ACC112 (cell line): ENCODE results near the gene AHRR.
A peak's percentile ranks its signal among the peaks of the same experiment; 100 is the strongest.

Source experiments
- H2AFZ ChIP-seq: fragments of 200-600 bp; sonication (generic); one replicate; pipeline ENCODE4 v1.6.0; 2017; ENCODE audit warnings: antibody characterized with exemption, low read length; ENCODE audit not compliant: unreplicated experiment
- H3K27ac ChIP-seq: fragments of 200-600 bp; sonication (generic); 2 replicates; pipeline ENCODE4 v1.5.1; 2014; ENCODE audit warnings: low read depth, mild to moderate bottlenecking, antibody characterized with exemption, low read length, moderate library complexity
- H3K27me3 ChIP-seq: fragments of 200-600 bp; sonication (generic); 2 replicates; pipeline ENCODE4 v1.6.1; 2014; ENCODE audit warnings: mild to moderate bottlenecking, antibody characterized with exemption, low read length, moderate library complexity, mixed read lengths; ENCODE audit not compliant: insufficient read depth
- H3K36me3 ChIP-seq: fragments of 200-600 bp; sonication (generic); 2 replicates; pipeline ENCODE4 v1.6.1; 2016; ENCODE audit warnings: mild to moderate bottlenecking, antibody characterized with exemption, low read length, moderate library complexity, mixed read lengths; ENCODE audit not compliant: insufficient read depth
- H3K4me1 ChIP-seq: fragments of 200-600 bp; sonication (generic); one replicate; pipeline ENCODE4 v1.6.1; 2016; ENCODE audit warnings: low read length, mixed read lengths; ENCODE audit not compliant: insufficient read depth, unreplicated experiment, control insufficient read depth
- H3K4me3 ChIP-seq: fragments of 200-600 bp; sonication (generic); 2 replicates; pipeline ENCODE4 v1.5.1; 2014; ENCODE audit warnings: mild to moderate bottlenecking, low read depth, low read length
- H3K79me2 ChIP-seq: fragments of 200-600 bp; sonication (generic); one replicate; pipeline ENCODE4 v1.6.0; 2016; ENCODE audit warnings: low read length; ENCODE audit not compliant: control insufficient read depth, unreplicated experiment, insufficient read depth

The AHRR gene

DNA sequence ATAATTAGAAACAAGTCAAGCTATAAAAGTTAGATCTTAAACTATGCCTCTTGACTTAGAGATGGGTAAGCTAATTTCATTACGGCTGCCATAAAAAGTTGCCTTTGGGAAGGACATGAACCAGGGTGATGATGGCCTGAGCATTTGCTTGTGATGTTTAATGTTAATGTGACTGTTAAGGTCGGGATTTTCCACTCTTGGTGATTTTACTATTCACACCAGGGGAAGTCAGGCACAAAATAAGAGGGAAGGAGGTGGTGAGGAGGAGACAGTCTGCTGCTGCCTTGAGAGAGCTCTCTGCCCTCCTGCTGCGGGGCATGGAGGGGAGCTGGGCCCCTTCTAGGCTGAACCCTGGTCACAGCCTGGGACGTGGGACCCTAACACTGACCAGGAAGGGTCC is 34.4 kb downstream of the AHRR start:
- H3K79me2 ChIP-seq = no peaks in the 10 kb centered on the region
- no peak overlapping the region for H3K27ac ChIP-seq
- peaks cover 17% of the 10 kb centered on the region; the same call in 1 of the 2 replicates for H3K36me3 ChIP-seq
- no peak overlapping the region for H2AFZ ChIP-seq
- H3K4me3 ChIP-seq = no peak overlapping the region
- no peaks in the 10 kb centered on the region for H3K4me1 ChIP-seq
- no peaks in the 10 kb centered on the region for H3K27me3 ChIP-seq

DNA sequence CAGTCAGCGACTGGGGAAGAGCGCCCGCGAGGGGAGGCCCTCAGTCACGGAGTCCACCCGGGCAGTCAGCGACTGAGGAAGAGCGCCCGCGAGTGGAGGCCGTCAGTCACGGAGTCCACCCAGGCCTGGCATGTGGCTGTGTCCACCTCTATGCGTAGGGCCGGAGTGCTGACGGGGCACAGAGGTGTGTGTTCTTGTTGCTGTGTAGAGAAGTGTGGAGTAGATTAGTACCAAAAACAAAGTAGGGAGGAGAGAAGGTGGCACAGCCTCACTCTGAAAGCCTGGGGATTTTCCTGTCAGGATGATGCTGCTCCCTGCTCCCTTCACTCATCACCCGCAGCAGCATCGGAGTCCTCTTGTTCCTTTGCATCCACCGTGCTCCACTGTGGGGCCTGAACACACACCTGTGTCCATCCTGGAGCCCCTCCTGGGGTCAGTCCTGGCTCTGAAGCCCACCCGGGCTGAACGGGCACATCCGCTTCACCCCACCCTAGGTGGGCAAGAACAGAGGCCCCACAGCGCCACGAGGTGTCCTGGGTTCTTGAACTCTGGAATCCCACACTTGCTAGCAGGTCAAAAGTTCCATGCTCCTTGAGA is 37.9 kb downstream of the AHRR start:
- Histone ChIP-seq H3K27me3 (no peaks in the 10 kb centered on the region), H3K36me3 (peaks cover 42% of the 10 kb centered on the region), H3K4me1 (no peaks in the 10 kb centered on the region), H2AFZ (no peak overlapping the region), H3K79me2 (no peaks in the 10 kb centered on the region), H3K4me3 (no peak overlapping the region), H3K27ac (no peak overlapping the region)

DNA sequence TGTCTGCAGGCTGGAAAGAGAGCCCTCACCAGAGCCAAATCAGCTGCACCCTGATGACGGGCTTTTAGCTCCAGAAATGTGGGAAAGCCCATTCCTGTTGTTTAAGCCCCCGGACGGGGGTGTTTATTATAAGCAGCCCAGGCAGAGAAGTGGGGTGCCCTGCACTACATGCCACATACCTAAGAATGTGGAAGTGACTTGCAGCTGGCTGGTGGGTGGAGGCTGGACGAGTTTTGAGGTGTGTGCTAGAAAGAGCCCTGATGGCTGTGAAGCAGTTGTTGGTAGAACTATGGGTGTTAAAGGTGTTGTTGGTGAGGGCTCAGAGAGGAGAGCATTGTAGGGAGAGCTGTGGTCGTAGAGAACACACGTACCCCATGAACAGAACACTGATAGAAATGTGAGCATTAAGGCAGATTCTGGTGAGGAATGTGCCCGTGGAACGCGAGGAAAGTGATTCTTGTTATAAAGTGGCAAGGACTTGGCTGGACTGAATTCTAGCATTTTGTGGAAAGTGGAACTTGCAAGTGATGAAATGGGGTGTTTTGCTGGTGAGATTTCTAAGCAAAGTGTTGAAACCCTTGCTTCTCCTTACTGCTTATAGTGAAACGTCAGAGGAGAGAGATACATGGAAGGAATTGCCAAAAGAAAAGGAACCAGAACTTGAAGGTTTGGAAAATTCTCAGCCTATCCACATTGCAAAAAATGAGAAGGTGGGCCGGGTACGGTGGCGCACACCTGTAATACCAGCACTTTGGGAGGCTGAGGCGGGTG is 38.9 kb downstream of the AHRR start:
- Histone ChIP-seq H3K36me3 (peaks cover 49% of the 10 kb centered on the region), H3K4me1 (no peaks in the 10 kb centered on the region), H3K27me3 (no peaks in the 10 kb centered on the region), H3K79me2 (no peaks in the 10 kb centered on the region), H3K4me3 (no peak overlapping the region), H2AFZ (no peak overlapping the region), H3K27ac (no peak overlapping the region)

DNA sequence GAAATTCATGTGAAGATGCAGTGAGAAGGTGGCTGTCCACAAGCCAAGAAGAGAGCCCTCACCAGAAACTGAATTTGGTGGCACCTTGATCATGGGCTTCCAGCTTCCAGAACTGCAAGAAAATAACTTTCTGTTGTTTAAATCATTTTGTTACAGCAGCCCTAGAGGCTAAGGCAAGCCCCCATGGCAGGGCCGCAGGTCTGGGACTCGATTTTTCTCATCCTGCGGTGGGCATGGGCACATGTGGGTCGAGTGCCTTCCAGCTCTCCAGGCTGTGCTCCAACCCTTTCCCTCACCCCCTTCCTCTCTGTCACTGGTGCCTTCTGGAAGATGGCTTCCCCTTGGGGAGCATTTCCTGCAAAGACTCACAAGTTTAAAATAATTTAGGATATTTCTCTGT is 40.7 kb downstream of the AHRR start:
- Histone ChIP-seq H3K27ac (no peak overlapping the region), H3K4me3 (no peak overlapping the region), H3K36me3 (peaks cover 51% of the 10 kb centered on the region), H3K79me2 (no peaks in the 10 kb centered on the region), H3K27me3 (no peaks in the 10 kb centered on the region), H3K4me1 (no peaks in the 10 kb centered on the region), H2AFZ (no peak overlapping the region)

DNA sequence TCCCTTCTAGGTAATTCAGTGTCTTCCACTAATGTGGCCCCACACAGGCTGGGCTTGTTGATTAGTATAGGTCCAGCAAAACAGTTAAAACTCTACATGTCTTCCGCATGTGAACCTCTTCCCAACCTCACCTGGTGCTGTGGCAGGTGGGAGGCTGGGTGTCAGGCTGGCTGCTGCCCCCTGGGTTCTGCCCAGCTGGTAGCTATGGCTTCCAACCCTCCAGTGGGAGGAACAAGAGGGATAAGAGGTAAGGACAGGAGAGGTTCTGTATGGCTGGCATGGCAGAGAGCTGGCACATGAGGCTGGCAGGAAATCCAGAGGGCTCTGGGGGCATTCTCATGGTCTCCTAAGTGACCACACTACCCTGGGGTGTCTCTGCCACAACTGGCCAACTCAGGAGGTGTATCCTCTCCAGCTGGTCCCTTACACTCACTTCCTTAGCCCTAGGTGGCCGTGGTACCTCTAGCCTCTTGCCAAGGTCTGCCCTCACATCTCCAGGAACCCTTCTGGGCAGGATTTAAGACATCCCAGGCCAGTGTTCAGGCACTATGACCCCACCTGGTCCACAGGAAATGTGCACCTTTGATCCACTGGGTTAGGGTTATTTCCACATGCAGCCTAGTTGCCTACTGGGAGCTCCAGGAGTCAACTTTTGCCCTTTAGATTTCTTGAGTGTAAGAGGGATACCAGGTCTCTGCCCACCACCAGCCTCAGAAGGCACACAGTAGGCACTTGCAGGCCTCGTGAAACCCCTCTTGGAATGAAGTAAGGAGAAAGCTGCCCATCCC is 41.7 kb downstream of the AHRR start:
- no peaks in the 10 kb centered on the region for H3K27me3 ChIP-seq
- H3K4me3 ChIP-seq = no peak overlapping the region
- H3K27ac ChIP-seq = no peak overlapping the region
- H2AFZ ChIP-seq = no peak overlapping the region
- peaks cover 6% of the 10 kb centered on the region for H3K4me1 ChIP-seq
- no peaks in the 10 kb centered on the region for H3K79me2 ChIP-seq
- H3K36me3 ChIP-seq = peaks cover 51% of the 10 kb centered on the region

DNA sequence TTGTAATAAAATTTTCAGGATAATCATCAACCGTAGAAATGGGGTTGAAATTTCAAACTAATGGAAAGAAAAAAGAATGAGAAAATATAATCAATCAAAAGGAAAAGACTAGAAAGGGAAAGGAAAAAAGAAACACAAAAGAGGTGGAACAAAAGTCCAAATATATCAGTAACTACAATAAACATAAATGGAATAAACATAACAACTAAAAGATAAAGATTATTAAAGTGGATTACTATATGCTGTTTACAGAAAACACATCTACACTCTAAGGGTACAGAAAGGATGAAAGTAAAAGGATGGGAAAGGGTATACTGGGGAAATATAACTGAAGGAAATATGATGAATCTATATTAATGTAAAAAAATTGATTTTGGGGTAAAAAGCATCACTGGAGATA is 43.0 kb downstream of the AHRR start:
- Histone ChIP-seq H3K4me3 (no peak overlapping the region), H3K27me3 (no peaks in the 10 kb centered on the region), H3K27ac (no peak overlapping the region), H3K36me3 (peaks cover 51% of the 10 kb centered on the region), H3K79me2 (no peaks in the 10 kb centered on the region), H3K4me1 (peaks cover 19% of the 10 kb centered on the region), H2AFZ (no peak overlapping the region)

DNA sequence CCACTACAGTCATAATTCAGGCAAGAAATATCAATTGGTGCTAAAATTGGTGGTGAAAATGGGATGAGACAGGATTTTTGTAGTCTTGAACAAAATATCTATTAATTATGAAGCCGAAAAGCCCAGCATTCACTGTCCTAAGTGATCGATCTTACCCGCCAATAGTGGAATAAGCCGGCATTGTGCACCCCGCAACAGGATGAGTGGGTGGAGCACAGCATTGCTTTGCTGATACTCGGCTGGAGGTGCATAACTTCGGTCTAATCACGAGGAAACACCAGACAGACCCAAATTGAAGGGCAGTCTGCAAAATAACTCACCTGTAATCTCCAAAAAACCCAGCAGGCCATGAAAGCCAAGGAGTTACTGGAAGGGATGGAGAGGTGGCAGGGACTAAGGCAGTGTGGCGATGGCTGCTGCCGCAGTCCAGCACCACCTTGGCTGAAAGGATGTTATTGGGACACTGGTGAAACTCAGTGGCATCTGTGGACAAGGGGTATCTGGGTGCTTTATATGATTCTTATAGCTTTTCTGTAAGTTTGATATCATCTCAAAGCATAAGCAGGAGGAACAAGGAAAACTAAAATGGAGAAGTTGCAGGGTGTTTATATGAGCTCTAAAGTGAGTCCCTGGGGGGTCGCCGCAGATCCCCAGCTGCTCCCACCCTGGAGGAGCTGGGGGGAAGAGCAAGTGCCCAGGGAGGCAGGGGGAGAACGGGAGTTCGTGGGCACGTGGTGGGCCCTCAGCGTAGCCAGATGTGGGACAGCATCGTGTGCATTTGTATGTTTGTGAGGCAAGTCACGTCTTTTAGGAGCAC is 45.2 kb downstream of the AHRR start:
- Histone ChIP-seq H3K4me3 (no peak overlapping the region), H3K27me3 (no peaks in the 10 kb centered on the region), H3K4me1 (peaks cover 27% of the 10 kb centered on the region), H3K79me2 (no peaks in the 10 kb centered on the region), H3K36me3 (peaks cover 41% of the 10 kb centered on the region), H3K27ac (peak overlapping the region; percentile 90; the same call in 1 of the 2 replicates), H2AFZ (no peak overlapping the region)

DNA sequence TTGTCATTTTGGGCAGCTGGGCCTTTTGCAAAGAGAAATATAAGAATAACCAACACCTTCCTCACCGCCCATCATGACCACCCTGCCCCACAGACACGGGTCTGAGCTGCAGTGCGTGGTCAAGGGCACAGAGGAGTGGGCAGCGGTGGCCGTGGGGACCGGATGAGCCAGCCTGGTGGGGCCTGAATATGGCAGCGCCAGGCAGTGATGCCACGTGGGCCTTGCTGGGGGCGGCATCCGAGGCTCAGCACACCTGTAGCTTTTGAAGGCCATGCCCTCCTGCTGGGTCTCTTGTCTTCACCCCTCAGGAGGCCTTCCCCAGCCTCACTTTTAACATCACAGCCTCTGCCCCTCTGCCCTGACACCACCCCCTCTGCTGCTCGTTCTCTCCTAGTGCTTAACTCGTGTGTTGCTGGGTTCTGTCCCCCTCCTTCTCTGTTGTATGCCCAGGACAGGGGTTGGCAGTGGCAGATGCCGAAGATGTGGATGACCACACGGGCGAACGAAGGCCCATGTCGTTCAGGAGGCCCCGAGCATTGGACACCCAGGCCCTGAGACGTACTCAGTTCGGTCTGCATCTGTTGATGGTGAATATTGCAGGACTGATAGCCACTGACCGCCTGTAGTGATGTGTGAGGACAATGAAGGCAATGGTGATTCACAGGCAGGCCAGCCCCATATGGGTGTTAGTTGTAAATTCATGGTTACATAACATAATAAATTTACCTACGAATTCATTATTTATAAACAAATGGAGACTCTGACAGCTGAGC is 46.0 kb downstream of the AHRR start:
- H3K79me2 ChIP-seq = no peaks in the 10 kb centered on the region
- no peaks in the 10 kb centered on the region for H3K27me3 ChIP-seq
- no peak overlapping the region for H3K4me3 ChIP-seq
- H3K27ac ChIP-seq = peak overlapping the region; percentile 90
- peaks cover 34% of the 10 kb centered on the region for H3K36me3 ChIP-seq
- H3K4me1 ChIP-seq = peaks cover 35% of the 10 kb centered on the region
- H2AFZ ChIP-seq = no peak overlapping the region

DNA sequence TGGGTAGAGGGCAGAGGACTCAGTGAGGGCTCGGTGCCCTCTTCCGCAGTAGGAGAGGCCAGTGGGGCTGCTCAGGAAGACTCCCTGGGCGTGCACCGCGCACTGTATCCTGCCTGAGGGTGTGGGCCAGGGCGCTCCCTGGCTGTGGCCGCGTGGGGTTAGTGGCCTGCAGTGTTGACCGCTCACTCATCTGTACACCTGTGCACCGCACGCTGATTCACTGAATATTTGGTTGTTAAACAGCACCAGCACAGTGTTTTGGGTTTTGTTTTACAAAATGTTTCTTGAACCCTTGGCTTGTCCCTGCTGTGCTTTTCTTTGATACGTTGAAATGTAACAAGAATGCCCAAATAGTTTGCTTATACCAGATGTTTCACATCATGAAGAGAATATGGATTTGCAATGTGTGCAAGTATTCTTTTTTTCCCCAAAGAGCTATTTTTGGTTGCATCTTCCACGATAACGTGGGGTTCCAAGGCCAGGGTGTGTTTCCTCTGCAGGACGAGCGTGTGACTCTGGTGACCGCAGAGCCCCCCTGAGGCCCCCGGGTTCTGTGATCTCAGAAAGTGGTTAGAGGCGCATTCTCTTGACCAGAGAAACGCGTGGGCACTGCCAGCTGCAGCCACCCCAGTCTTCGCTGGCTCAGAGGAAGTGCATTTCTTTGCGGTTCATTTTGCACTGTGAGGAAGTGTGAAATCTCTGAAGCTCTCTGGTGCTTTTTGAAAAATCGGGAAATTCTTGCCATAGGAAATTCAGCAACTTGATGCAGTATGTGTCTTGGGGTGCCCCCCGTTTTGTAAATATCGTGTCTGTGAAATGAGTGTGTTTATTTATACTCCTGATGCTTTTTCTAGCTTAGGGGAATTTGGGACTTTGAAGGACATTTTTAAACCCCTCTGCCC is 46.9 kb downstream of the AHRR start:
- peaks cover 44% of the 10 kb centered on the region for H3K4me1 ChIP-seq
- H2AFZ ChIP-seq = no peak overlapping the region
- H3K79me2 ChIP-seq = no peaks in the 10 kb centered on the region
- no peaks in the 10 kb centered on the region for H3K27me3 ChIP-seq
- peaks cover 25% of the 10 kb centered on the region for H3K36me3 ChIP-seq
- no peak overlapping the region for H3K4me3 ChIP-seq
- H3K27ac ChIP-seq = peak overlapping the region; percentile 90
